ENCODE data around the gene LY6G6C.

DNA sequence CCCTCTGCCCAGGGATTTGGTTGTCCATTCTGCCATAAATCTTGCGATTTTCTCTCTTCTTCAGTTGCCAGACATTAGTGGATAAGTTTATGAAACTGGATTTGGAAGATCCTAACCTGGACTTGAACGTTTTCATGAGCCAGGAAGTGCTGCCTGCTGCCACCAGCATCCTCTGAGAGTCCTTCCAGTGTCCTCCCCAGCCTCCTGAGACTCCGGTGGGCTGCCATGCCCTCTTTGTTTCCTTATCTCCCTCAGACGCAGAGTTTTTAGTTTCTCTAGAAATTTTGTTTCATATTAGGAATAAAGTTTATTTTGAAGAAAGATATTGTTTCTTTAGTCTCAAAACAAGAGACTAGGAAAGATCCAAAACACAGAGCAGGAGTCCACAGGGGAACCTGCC lies 40.8 kb upstream of the LY6G6C start, which contains the start of gene SAPCD1:
- TF ChIP-seq, protein P1, sequence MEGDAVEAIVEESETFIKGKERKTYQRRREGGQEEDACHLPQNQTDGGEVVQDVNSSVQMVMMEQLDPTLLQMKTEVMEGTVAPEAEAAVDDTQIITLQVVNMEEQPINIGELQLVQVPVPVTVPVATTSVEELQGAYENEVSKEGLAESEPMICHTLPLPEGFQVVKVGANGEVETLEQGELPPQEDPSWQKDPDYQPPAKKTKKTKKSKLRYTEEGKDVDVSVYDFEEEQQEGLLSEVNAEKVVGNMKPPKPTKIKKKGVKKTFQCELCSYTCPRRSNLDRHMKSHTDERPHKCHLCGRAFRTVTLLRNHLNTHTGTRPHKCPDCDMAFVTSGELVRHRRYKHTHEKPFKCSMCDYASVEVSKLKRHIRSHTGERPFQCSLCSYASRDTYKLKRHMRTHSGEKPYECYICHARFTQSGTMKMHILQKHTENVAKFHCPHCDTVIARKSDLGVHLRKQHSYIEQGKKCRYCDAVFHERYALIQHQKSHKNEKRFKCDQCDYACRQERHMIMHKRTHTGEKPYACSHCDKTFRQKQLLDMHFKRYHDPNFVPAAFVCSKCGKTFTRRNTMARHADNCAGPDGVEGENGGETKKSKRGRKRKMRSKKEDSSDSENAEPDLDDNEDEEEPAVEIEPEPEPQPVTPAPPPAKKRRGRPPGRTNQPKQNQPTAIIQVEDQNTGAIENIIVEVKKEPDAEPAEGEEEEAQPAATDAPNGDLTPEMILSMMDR (conservative IDR thresholded peaks at IDR 0.05; ENCODE audit: low read depth, low read length), result no peak
- no peak for TF ChIP-seq EZH2 (IDR thresholded peaks at IDR 0.05; ENCODE audit: low read length, unreplicated experiment)

Data from PC-3 (cell line).